ENCODE results near the gene CAMTA1. TPM values are rescaled to one million over a fixed set of nuclear protein-coding genes. Genes with fewer than 3 reads are reported as not detected.

The CAMTA1 gene
- total RNA-seq, 2 donors from 2014 or later = 105 to 113 TPM

- ATAC-seq (ENCODE audit: insufficient number of reproducible peaks, low FRiP score, low read depth) (no peak), DNase-seq (ENCODE audit: low spot score) (no peak)
- Histone ChIP-seq H3K36me3 (no peaks in the 10 kb centered on the region), H3K9me3 (no peaks in the 10 kb centered on the region), H3K4me1 (ENCODE audit: control insufficient read depth in 1 of 2, low read depth in 2 of 2) (no peaks in the 10 kb centered on the region), H3K4me3 (no peak overlapping the region), H3K27me3 (replicated peaks; ENCODE audit: insufficient read depth) (no peaks in the 10 kb centered on the region), H3K27ac (no peak overlapping the region)
- TF ChIP-seq CTCF (IDR thresholded peaks at IDR 0.05) = no peak
These were observed 580.5 kb downstream of the CAMTA1 start for GRCh38 chr1:7365706-7366105.

GRCh38 chr1:7366286-7366954, 581.2 kb downstream of the CAMTA1 start:
- ATAC-seq (ENCODE audit: insufficient number of reproducible peaks, low FRiP score, low read depth) = no peak

GRCh38 chr1:7366955-7367665, 581.9 kb downstream of the CAMTA1 start:
- Histone ChIP-seq H3K9me3 (no peaks in the 10 kb centered on the region), H3K27me3 (replicated peaks; ENCODE audit: insufficient read depth) (no peaks in the 10 kb centered on the region), H3K27ac (no peak overlapping the region), H3K36me3 (no peaks in the 10 kb centered on the region), H3K4me1 (ENCODE audit: control insufficient read depth in 1 of 2, low read depth in 2 of 2) (no peaks in the 10 kb centered on the region), H3K4me3 (no peak overlapping the region)
- no peak for TF ChIP-seq CTCF (IDR thresholded peaks at IDR 0.05)
- DNase-seq (ENCODE audit: low spot score) = no peak
- no peak for ATAC-seq (ENCODE audit: insufficient number of reproducible peaks, low FRiP score, low read depth)

More at GRCh38 chr1:7366286-7366954, 581.2 kb downstream of the CAMTA1 start:
- no peak for DNase-seq (ENCODE audit: low spot score)
- Histone ChIP-seq H3K27ac (no peak overlapping the region), H3K4me3 (no peak overlapping the region), H3K36me3 (no peaks in the 10 kb centered on the region), H3K27me3 (replicated peaks; ENCODE audit: insufficient read depth) (no peaks in the 10 kb centered on the region), H3K4me1 (ENCODE audit: control insufficient read depth in 1 of 2, low read depth in 2 of 2) (no peaks in the 10 kb centered on the region), H3K9me3 (no peaks in the 10 kb centered on the region)
- no peak for TF ChIP-seq CTCF (IDR thresholded peaks at IDR 0.05)

- H3K4me3 ChIP-seq = no peak overlapping the region
- no peak for ATAC-seq (ENCODE audit: insufficient number of reproducible peaks, low FRiP score, low read depth)
- no peaks in the 10 kb centered on the region for H3K9me3 ChIP-seq
- no peak for TF ChIP-seq CTCF (IDR thresholded peaks at IDR 0.05)
- no peaks in the 10 kb centered on the region for H3K4me1 ChIP-seq (ENCODE audit: control insufficient read depth in 1 of 2, low read depth in 2 of 2)
- no peak overlapping the region for H3K27ac ChIP-seq
- no peaks in the 10 kb centered on the region for H3K36me3 ChIP-seq
- no peaks in the 10 kb centered on the region for H3K27me3 ChIP-seq (replicated peaks; ENCODE audit: insufficient read depth)
- no peak for DNase-seq (ENCODE audit: low spot score)
These were observed 584.6 kb downstream of the CAMTA1 start for GRCh38 chr1:7369866-7370265.

GRCh38 chr1:7371926-7372325, 586.7 kb downstream of the CAMTA1 start:
- TF ChIP-seq CTCF (IDR thresholded peaks at IDR 0.05) = no peak
- H3K36me3 ChIP-seq = no peaks in the 10 kb centered on the region
- DNase-seq (ENCODE audit: low spot score) (no peak), ATAC-seq (ENCODE audit: insufficient number of reproducible peaks, low FRiP score, low read depth) (no peak)
- no peak overlapping the region for H3K4me3 ChIP-seq
- H3K27ac ChIP-seq = no peak overlapping the region
- H3K4me1 ChIP-seq (ENCODE audit: control insufficient read depth in 1 of 2, low read depth in 2 of 2) = no peaks in the 10 kb centered on the region
- H3K9me3 ChIP-seq = no peaks in the 10 kb centered on the region
- H3K27me3 ChIP-seq (replicated peaks; ENCODE audit: insufficient read depth) = no peaks in the 10 kb centered on the region
